Measurements from ENCODE around the gene TMEM44. TPM values are rescaled to one million over a fixed set of nuclear protein-coding genes. Genes with fewer than 3 reads are reported as not detected.

The TMEM44 gene
- total RNA-seq, 4 donors from 2014 or later, result 6.5 to 24.5 (median 19.5) TPM

DNA sequence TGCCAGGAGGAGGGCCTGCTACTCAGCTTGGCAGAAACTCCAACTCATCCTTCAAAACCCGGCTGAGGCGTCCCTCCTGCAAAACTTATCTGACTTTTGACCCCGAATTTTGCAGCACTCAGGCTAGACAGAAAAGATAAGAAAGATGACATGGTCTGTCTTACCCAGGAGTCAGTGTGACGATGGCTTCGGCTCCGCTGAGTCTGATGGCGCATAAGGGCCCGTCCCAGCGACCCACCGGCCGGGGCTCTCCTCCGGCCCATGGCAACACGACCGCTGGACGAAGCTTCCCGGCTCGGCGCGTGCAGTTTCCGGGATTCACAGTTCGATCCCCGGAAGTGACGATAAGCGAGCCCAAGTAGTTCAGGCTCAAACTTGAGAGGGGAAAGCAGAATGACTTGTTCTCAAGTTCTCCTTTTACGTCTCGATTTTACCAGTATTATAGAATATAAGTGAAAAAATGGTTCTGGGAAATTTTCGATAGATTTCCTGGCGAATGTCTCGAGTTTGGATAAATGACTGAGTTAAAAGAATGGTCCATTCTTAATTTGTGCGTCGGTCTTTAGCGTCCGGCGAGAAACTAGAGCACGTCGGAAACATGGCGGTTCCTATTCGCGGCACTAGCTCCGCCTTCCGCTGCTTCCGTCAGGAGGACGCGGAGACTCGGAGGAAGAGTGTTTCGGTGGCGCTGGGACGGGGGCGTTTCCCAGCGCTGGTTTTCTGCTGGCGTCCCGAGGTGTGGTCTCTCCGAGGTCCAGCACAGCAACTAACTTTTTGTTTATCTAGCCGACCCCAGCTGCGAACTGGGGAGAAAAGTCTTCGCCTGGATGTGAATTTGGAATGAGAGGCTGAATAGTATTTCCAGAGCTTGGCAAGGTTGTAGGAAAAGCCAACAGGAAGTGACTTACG lies 38.9 kb upstream of the TMEM44 start, which contains the start of gene LSG1:
Gene LSG1 (minus strand): TSS at position 292 of the 909 bp plus-strand sequence. CDS start 29 bp downstream, at position 263.
- peaks cover 6 to 7% of the 10 kb centered on the region in 2 donors for H3K4me1 ChIP-seq
- DNase-seq, result peak; percentile 91 to 92
- no peaks in the 10 kb centered on the region for H3K36me3 ChIP-seq
- TF ChIP-seq POLR2A (IDR thresholded peaks at IDR 0.05), result peak in 1 of 2 donors; percentile 40
- TF ChIP-seq CTCF (IDR thresholded peaks at IDR 0.05), result no peak
- intact Hi-C loops (cut with DNase I; ENCODE audit: low total_unique reads), result no loop called here
- H3K27ac ChIP-seq, result peak within 1 kb of the TSS; percentile 86 to 93
- peak within 1 kb of the TSS; percentile 68 to 82 for H3K4me3 ChIP-seq
- no peaks in the 10 kb centered on the region for H3K9me3 ChIP-seq
- no peaks in the 10 kb centered on the region for H3K27me3 ChIP-seq

DNA sequence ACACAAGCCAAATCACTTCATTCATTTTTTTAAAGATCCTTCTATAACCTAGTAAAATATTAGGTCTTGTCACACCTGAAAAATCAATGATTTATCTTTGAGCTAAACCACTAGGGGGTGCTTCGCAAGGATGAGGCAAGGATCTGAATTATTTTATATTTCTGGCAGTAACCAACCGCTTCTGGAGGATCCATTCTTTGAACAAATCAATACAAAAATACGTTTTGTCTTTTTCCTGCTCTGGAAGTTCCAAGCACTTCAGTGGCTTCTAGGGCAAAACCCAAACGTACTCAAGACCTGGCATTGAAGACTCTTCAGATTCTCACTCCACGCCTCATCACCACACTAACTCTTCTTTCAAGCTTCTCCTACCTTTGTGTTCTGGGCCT lies 38.3 kb upstream of the TMEM44 start:
- Histone ChIP-seq H3K27me3 (no peaks in the 10 kb centered on the region), H3K36me3 (no peaks in the 10 kb centered on the region), H3K4me3 (peak overlapping the region; percentile 68 to 82), H3K9me3 (no peaks in the 10 kb centered on the region), H3K4me1 (peaks cover 6 to 7% of the 10 kb centered on the region in 2 donors), H3K27ac (peak overlapping the region; percentile 86 to 93)
- TF ChIP-seq CTCF (IDR thresholded peaks at IDR 0.05) (peak; percentile 9 to 36 (median 15)), POLR2A (IDR thresholded peaks at IDR 0.05) (no peak)
- DNase-seq, result no peak
- intact Hi-C loops (cut with DNase I; ENCODE audit: low total_unique reads), result no loop called here

GRCh38 chr3:194667363-194667762 lies 34.1 kb upstream of the TMEM44 start:
- intact Hi-C loops (cut with DNase I; ENCODE audit: low total_unique reads), result no loop called here
- no peaks in the 10 kb centered on the region for H3K9me3 ChIP-seq
- H3K36me3 ChIP-seq, result no peaks in the 10 kb centered on the region
- no peak for DNase-seq
- TF ChIP-seq POLR2A (IDR thresholded peaks at IDR 0.05), result no peak
- TF ChIP-seq CTCF (IDR thresholded peaks at IDR 0.05), result no peak
- no peak overlapping the region for H3K27ac ChIP-seq
- H3K4me3 ChIP-seq, result no peak overlapping the region
- H3K27me3 ChIP-seq, result no peaks in the 10 kb centered on the region
- H3K4me1 ChIP-seq, result peaks cover 6 to 7% of the 10 kb centered on the region in 2 donors

- no peaks in the 10 kb centered on the region for H3K27me3 ChIP-seq
- no peak overlapping the region for H3K27ac ChIP-seq
- H3K4me3 ChIP-seq, result no peak overlapping the region
- H3K9me3 ChIP-seq, result no peaks in the 10 kb centered on the region
- no peak for DNase-seq
- TF ChIP-seq CTCF (IDR thresholded peaks at IDR 0.05) (no peak), POLR2A (IDR thresholded peaks at IDR 0.05) (no peak)
- H3K36me3 ChIP-seq, result no peaks in the 10 kb centered on the region
- H3K4me1 ChIP-seq, result no peaks in the 10 kb centered on the region
- intact Hi-C loops (cut with DNase I; ENCODE audit: low total_unique reads), result no loop called here
Measured at GRCh38 chr3:194664857-194665256, 31.6 kb upstream of the TMEM44 start.

DNA sequence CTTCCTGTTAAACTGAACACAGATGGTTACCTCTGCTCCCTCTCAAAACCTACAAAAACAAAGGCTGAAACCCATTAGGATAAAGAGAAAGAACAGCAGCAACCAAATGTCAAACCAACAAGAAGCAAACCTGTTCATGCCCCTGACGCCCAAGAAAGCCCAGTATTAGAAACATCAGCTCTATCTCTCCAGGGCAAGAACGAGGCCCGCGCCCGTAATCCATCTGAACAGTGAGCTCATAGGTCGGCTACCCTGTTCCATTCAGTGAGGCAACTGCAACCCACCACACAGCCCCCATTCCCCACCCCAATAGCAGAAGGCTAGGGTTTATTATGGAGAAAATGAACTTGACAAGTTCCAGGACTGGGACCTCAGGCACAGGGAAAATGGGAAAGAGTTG lies 28.7 kb upstream of the TMEM44 start:
- DNase-seq, result no peak
- H3K27me3 ChIP-seq, result no peaks in the 10 kb centered on the region
- H3K4me1 ChIP-seq, result no peaks in the 10 kb centered on the region
- H3K4me3 ChIP-seq, result no peak overlapping the region
- no peak overlapping the region for H3K27ac ChIP-seq
- no peaks in the 10 kb centered on the region for H3K9me3 ChIP-seq
- TF ChIP-seq CTCF (IDR thresholded peaks at IDR 0.05) (no peak), POLR2A (IDR thresholded peaks at IDR 0.05) (no peak)
- intact Hi-C loops (cut with DNase I; ENCODE audit: low total_unique reads), result no loop called here
- H3K36me3 ChIP-seq, result no peaks in the 10 kb centered on the region
